ENCODE measurements around the gene TUBB1.

The TUBB1 gene

DNA sequence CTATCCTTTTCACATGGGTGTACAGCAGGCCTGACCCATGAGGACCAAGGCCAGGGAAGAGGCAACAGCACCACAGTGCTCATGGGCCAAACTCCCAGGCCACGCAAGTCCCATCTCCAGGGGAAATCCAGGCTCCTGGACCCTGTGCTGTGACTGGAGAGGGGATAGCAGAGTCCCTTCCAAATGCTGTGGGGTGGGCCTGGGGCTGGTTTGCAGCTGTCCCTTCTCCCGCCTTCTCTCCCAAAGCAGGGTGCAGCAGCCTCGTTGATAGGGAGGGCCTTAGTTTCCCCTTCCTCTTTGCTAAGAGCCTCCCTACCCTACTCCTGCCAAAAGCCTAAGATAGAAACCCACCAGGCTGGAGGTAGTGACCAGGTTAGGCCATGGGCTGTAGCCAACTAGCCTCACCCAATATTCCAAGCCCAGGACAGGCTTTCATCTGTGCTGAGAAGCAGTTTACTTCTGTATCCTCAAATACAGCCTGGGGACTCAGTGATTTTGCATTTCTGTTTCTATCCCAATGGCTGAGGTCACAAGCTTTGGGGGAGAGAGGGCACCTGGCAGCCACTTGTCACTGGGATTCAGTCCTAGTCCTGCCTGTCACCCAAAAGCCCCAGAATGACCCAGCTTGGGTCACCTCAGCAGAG, 13.6 kb upstream of the TUBB1 start:
- Histone ChIP-seq H3K4me3 (ENCODE audit: low read length, poor library complexity, severe bottlenecking) (no peak overlapping the region), H3K9me2 (replicated peaks; ENCODE audit: low read depth, low read length) (no peaks in the 10 kb centered on the region), H3K4me2 (ENCODE audit: low read depth, low read length, poor library complexity, severe bottlenecking) (peak overlapping the region; percentile 59), H2AFZ (ENCODE audit: low read length) (no peak overlapping the region), H3F3A (ENCODE audit: low read depth) (no peaks in the 10 kb centered on the region), H3K27me3 (ENCODE audit: insufficient read depth, low read length, poor library complexity, severe bottlenecking) (no peaks in the 10 kb centered on the region), H3K9ac (ENCODE audit: low read depth, low read length, poor library complexity, severe bottlenecking) (no peak overlapping the region), H3K4me1 (ENCODE audit: insufficient read depth, low read length, poor library complexity, severe bottlenecking) (peaks cover 13% of the 10 kb centered on the region), H3K79me2 (ENCODE audit: insufficient read depth, low read length) (no peaks in the 10 kb centered on the region), H3K9me3 (ENCODE audit: insufficient read depth, low read depth, low read length) (no peaks in the 10 kb centered on the region), H4K20me1 (ENCODE audit: insufficient read depth, low read length, poor library complexity, severe bottlenecking) (no peaks in the 10 kb centered on the region), H3K36me3 (ENCODE audit: insufficient read depth, low read length) (no peaks in the 10 kb centered on the region)
- no peak for TF ChIP-seq EZH2phosphoT487 (IDR thresholded peaks at IDR 0.05; ENCODE audit: borderline replicate concordance)
- TF ChIP-seq, protein P1, sequence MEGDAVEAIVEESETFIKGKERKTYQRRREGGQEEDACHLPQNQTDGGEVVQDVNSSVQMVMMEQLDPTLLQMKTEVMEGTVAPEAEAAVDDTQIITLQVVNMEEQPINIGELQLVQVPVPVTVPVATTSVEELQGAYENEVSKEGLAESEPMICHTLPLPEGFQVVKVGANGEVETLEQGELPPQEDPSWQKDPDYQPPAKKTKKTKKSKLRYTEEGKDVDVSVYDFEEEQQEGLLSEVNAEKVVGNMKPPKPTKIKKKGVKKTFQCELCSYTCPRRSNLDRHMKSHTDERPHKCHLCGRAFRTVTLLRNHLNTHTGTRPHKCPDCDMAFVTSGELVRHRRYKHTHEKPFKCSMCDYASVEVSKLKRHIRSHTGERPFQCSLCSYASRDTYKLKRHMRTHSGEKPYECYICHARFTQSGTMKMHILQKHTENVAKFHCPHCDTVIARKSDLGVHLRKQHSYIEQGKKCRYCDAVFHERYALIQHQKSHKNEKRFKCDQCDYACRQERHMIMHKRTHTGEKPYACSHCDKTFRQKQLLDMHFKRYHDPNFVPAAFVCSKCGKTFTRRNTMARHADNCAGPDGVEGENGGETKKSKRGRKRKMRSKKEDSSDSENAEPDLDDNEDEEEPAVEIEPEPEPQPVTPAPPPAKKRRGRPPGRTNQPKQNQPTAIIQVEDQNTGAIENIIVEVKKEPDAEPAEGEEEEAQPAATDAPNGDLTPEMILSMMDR (conservative IDR thresholded peaks at IDR 0.05; ENCODE audit: low read length) = no peak

DNA sequence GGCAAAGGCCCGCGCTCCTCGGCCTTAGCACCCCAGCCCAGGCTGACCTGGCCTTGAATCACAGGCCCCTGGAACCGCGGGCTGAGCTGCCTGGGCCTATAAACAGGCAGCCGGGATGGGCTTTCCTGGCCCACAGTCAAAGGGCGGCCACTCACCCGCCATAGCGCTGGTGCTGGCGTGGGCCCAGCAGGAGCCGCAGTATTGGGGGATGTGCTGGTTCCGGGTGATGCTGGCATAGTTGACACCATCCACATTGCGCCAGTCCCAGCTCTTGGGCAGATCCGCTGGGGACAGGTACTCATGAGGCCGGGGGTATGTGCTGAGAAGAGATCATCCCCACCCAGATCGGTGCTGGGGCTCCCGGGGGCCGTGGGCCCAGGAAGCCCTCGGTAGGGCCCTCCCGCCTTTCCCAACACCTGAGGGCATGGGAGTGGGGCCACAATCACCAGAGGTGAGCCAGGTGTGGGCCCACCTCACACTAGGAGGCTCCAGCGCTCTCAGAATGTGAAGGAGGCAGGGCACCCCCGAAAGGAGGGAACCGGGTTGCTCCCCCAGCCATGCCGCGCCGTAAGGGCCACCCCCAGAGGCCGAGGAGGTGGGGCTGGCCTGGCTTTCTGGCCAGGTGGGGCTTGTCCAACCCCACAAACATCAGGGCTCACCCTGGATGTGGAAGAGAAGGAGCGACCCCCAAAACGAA, 12.9 kb upstream of the TUBB1 start:
- no peak for TF ChIP-seq EZH2phosphoT487 (IDR thresholded peaks at IDR 0.05; ENCODE audit: borderline replicate concordance)
- TF ChIP-seq, protein P1 (conservative IDR thresholded peaks at IDR 0.05; ENCODE audit: low read length) = no peak
- Histone ChIP-seq H3K9ac (ENCODE audit: low read depth, low read length, poor library complexity, severe bottlenecking) (no peak overlapping the region), H2AFZ (ENCODE audit: low read length) (no peak overlapping the region), H3F3A (ENCODE audit: low read depth) (no peaks in the 10 kb centered on the region), H3K4me2 (ENCODE audit: low read depth, low read length, poor library complexity, severe bottlenecking) (no peak overlapping the region), H4K20me1 (ENCODE audit: insufficient read depth, low read length, poor library complexity, severe bottlenecking) (no peaks in the 10 kb centered on the region), H3K79me2 (ENCODE audit: insufficient read depth, low read length) (no peaks in the 10 kb centered on the region), H3K9me3 (ENCODE audit: insufficient read depth, low read depth, low read length) (no peaks in the 10 kb centered on the region), H3K36me3 (ENCODE audit: insufficient read depth, low read length) (no peaks in the 10 kb centered on the region), H3K4me1 (ENCODE audit: insufficient read depth, low read length, poor library complexity, severe bottlenecking) (peaks cover 13% of the 10 kb centered on the region), H3K27me3 (ENCODE audit: insufficient read depth, low read length, poor library complexity, severe bottlenecking) (no peaks in the 10 kb centered on the region), H3K4me3 (ENCODE audit: low read length, poor library complexity, severe bottlenecking) (no peak overlapping the region), H3K9me2 (replicated peaks; ENCODE audit: low read depth, low read length) (no peaks in the 10 kb centered on the region)

DNA sequence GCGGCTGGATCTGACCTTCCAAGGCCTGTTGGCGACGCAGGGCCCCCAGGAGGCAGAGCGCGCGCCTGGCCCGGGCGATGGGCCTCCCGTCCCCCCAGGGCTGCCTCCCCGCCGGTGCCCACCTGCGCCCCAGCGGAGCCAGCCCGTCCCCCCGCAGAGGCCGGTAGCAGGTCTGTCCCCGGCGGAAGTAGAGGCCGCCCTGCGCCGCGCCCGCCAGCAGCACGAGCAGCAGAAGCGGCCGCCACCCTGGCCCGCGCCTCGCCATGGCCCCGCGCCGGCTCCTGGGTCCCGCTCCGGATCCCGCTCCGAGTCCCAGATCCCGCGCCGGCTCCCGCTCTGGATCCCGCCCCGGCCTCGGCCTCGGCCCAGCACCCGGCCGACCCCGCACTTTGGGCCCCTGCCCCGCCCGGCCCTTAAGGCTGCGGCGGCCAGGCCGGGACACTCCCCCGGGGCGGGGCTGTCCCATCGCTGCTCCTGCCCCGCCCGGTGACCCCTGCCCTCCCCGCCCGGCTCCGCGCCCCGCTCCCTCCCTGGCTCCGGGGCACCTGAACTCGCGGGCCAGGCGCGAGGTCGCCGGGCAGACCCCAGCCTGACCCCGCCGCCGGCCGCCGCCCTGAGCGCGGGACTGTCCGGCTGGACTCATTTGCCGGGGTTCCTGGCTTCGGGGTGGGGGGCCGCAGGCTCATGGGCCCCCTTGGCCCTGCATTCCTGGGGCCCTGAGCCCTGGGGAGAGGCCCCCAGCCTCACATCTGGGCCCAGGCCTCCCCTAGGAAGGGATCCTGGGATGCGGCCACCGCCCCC, 12.2 kb upstream of the TUBB1 start, which contains the start of gene CTSZ:
Gene CTSZ, minus strand, starts transcription at position 391 of the 801 bp plus-strand sequence. Its CDS starts 126 bp downstream, at position 265.
- Histone ChIP-seq H3F3A (ENCODE audit: low read depth) (no peaks in the 10 kb centered on the region), H2AFZ (ENCODE audit: low read length) (no peak within 1 kb of the TSS), H3K9me3 (ENCODE audit: insufficient read depth, low read depth, low read length) (no peaks in the 10 kb centered on the region), H3K27me3 (ENCODE audit: insufficient read depth, low read length, poor library complexity, severe bottlenecking) (no peaks in the 10 kb centered on the region), H3K9me2 (replicated peaks; ENCODE audit: low read depth, low read length) (no peaks in the 10 kb centered on the region), H3K79me2 (ENCODE audit: insufficient read depth, low read length) (no peaks in the 10 kb centered on the region), H3K4me3 (ENCODE audit: low read length, poor library complexity, severe bottlenecking) (no peak within 1 kb of the TSS), H4K20me1 (ENCODE audit: insufficient read depth, low read length, poor library complexity, severe bottlenecking) (no peaks in the 10 kb centered on the region), H3K4me1 (ENCODE audit: insufficient read depth, low read length, poor library complexity, severe bottlenecking) (peaks cover 13% of the 10 kb centered on the region), H3K4me2 (ENCODE audit: low read depth, low read length, poor library complexity, severe bottlenecking) (no peak within 1 kb of the TSS), H3K36me3 (ENCODE audit: insufficient read depth, low read length) (no peaks in the 10 kb centered on the region), H3K9ac (ENCODE audit: low read depth, low read length, poor library complexity, severe bottlenecking) (no peak within 1 kb of the TSS)
- TF ChIP-seq, protein P1 (conservative IDR thresholded peaks at IDR 0.05; ENCODE audit: low read length) = no peak
- no peak for TF ChIP-seq EZH2phosphoT487 (IDR thresholded peaks at IDR 0.05; ENCODE audit: borderline replicate concordance)

Measured in Loucy (cell line).